HG02973 (cell line): ENCODE results near the gene UBAC2.
"Not testable (repeated sequence)": the region's sequence is repeated elsewhere in the genome, so short reads cannot be mapped to it uniquely, and the experiment has no call there.

Source experiments
- ATAC-seq: cut with Tn5 transposase; IDR thresholded peaks from one replicate; pipeline ENCODE4 v1.9.1; 2021; ENCODE audit warnings: moderate library complexity; ENCODE audit not compliant: unreplicated experiment

Gene UBAC2

DNA sequence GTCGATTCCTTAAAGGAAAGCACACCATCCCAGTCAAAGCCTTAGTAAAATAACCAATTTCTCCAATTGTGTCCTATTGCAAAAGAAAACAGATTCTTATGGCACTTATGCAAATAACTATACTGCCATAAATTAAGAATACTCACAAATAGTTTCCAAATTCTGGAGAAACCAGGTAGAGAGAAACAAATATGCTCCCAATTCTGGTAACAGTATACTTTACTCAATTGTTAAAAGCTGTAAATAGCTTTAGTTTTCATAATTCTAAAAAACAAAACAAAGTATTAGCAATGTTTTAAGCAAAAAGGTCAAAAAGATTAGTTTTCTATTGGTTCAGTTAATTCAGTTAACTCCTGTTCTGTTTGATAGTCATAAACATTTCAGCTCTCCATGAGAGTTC lies 18.2 kb upstream of the UBAC2 start:
- ATAC-seq, result no peak

DNA sequence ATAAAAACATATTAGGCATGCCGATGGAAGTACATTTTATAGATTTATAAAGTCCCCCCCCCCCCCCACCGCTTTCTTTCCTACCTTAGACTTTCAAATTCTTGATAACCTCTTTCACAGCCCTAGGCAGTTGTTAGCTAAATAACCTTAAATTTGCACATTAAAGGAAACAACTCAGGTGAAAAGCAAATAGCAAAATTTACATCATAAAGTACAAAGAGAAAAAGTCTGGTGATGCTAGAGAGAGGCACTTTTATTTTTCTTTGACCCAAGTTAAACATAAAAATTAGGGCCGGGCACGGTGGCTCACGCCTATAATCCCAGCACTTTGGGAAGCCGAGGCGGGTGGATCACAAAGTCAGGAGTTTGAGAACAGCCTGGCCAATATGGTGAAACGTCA lies 15.0 kb upstream of the UBAC2 start:
- ATAC-seq, result no peak

DNA sequence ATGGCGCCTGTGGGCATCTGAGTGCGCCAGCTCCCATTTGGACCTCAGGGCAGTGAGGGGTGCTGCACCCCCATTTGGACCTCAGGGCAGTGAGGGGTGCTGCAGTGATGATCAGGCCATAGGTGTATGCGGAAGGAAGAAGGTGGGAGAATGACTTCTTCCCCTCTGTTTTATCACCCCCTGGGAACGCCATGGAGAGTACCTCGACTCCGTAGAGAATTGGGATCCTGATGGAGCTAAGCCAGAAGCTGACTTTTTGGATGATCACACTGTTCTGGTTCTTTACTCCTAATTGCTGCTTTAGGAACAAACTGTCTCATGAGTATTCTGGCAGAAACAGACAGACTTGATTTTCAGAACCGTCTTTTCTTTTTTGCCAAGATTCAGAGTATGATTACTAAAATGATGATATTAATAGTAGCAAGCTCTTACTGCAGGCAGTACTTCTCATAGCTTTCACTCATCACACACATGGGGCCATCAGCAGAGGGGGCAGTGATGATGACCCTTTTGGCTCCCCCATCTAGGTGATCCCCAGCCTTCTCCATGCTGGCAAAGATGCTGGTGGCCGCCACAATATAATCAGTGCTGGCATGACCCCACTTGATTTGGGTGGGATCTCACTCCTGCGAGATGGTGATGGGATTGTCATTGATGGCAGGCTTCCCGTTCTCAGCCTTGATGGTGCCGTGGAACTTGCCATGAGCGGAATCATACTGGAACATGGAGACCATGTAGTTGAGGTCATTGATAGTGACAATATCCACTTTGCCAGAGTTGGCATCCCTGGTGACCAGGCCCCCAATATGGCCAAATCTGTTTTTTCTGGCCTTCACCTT lies 10.3 kb upstream of the UBAC2 start:
- no peak for ATAC-seq

DNA sequence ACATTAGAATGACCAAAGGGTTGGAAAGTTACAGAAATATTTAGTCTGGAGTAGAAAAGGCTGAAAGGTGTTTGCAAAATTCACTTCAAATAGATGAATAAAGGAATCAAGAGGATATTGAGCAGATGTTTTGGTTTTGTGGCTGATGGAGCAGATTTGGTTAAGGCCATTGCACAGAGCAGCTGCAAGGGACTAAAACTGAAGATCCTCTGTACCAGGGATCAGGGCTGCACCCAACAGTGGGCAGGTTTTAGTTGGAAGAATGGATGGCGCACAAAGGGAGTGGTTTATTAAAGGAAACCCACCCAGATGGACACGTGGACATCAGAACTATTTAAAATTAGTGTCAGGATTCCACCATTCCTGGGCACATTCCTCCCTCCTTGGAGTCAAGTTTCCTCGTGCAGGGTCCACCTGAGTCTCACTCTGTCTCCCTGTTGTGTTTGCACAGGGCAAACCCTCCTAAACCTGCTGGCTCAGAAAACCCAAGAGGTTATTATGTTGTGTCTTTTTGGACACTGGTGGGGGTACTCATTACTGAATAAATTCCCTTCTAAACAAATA lies 9.2 kb upstream of the UBAC2 start:
- ATAC-seq, result no peak

DNA sequence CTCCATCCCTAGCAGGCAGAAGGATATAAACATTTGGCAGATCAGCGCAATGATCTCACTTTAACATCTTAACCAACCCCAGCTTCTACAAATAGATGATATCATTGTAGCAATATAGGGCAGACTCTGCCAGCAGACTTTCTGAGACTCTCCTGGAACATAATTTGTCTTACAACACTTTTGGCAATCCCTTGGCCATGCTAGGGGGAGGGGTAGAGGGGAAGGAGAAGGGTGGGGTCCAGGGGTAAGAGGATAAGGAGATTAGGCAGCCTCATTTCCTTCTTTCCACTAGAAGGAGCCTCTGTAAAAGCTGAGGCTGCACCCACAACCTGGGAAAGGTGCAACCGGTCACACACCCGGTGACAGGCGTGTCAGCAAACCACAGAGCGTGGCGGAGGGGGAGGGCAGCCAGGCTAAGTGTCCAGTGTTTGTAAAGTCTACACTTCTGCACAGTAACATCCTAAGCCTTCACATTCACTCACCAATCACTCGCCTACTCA lies 8.7 kb upstream of the UBAC2 start:
- ATAC-seq, result no peak

- ATAC-seq, result no peak
These were observed 8.2 kb upstream of the UBAC2 start for GRCh38 chr13:99192480-99192879.

DNA sequence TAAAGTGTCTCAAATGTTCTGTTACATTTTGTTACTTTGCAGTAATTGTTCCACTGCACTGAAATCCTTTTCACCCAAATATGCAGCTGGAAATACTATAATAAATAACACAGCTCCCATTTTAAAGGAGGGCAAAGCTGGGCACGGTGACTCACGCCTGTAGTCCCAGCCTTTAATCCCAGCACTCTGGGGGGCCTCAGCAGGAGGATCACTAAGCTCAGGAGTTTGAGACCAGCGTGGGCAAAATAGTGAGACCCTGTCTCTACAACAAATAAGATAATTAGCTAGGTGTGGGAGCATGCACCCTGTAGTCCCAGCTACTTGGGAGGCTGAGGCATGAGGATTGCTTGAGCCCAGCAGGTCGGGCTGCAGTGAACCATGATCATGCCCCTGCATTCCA lies 7.5 kb upstream of the UBAC2 start:
- ATAC-seq, result no peak

GRCh38 chr13:99196466-99197116 lies 4.1 kb upstream of the UBAC2 start:
- ATAC-seq, result no peak

DNA sequence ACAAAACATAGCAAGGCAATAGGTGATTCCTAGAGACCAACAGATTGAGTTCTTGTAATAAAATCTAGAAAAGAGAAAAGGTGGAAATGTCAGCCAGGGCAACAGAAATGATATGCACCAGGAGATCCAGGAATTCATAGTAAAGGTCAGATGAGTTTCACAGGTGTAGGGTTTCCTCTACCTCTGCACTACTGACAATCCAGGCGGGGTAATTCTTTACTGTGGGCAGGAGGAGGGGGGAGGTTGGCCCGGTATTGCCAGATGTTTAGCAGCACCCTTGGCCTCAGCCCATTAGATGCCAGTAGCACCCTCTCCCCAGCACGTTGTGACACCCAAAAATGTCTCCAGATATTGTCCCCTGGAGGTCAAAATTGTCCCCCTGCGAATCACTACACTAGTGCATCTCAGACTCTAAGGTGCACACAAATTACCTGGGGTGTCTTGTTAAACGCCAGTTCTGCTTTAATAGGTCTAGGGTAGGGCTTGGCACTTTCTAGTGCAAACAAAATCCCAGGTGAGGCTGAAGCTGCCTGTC lies 3.5 kb upstream of the UBAC2 start:
- ATAC-seq, result no peak

DNA sequence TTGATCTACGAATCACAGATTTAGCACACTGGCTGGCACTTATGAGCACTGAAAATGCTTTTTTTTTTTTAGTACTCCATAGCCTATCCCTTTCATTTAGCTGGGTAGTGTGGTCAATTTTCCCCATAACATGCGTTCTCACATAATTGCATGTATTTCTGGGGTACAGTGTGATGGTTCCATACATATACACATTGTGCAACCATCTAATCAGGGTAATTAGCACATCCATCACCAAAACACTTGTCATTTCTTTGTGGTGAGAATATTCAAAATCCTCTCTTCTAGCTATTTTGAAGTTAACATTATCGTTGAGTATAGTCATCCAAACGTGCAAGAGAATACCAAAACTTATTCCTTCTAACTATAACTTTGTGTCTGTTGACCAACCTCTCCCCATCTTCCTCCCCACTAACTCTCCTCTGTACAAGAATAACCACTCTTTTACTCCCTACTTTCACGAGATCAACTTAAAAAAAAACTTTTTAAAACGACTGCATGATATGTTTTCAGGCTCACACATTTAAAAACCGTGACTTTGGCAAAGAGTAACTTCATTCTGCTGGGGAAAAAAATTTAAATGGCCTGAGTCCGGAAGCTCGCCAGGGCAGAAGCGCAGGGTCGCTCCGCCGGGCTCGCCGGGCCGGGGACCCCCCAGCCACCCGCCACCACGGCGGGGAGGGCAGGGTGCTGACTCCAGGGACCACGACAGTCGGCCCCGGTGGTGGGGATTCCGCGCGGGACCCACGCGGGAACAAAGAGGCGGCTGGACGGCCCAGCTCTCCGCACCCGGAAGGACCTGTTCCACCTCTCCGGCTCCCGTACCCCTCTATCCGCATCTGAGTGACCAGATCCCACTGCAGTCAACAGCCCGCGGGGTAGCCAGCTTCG lies 868 bp upstream of the UBAC2 start:
- peak; percentile 2 for ATAC-seq

DNA sequence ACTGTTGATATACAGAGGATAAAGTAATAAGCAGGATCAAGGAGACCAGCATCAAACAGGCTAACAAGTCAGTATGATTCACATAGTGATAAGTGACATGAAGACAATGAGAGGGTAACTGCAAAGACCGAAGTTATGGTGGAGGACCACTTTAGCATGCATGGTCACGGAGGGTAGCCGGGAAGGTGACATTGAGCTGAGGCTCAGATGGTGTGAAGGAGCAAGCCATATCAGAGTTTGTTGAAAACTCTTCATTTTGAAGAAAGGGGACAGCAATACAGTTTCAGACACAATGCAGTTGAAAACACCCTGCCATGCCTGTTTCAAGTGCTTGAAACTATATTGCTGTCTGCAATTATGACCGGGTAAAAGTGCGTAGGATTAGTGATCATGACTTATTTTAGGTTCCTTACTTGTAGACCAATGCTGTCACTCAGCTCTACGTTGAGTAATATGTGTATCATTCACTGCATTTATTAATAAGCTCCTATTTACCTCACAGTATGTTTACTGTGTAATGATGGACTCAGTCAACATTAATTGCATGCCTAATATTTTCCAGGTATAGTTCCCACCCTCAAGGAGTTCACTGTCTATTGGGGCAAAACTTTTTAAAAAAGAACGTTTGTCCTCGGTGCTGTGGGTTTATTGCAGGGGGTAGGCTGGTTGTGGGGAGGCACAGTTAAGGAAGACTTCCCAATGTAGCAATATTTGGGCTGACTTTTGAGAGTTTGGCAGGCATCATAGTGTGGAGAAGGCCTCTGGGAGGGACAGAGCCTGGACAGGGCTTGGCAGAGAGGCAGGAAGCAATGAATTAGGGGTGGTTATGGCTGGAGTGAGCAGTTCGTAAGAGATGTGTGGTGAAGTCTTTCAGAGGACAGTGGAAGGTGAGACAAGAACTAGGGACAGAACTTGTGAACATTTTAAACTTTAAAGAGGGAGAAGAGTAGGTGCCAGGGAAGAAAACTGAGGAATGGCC lies 3.2 kb downstream of the UBAC2 start:
- ATAC-seq, result peak; percentile 21

DNA sequence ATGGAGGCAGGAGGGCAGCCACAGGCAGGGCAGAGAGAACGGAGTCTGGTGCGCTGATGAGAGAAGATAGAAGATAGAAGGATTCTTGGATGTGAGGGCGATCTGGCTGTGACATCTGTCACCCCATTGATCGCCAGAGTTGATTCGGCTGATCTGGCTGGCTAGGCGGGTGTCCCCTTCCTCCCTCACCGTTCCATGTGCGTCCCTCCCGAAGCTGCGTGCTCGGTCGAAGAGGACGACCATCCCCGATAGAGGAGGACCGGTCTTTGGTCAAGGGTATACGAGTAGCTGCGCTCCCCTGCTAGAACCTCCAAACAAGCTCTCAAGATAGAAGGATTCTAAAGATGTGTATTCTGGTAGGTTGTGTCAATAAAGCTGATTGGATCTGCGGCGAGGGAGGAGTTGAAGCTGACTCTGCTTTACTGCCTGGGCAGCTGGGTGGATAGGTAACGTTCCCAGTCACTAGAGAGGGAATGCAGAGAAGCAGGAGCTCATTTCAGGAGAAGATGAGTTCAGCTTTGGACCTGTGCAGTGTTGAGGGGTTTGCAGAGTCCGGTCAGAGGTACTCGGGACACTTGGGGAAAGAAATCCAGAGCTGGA lies 5.1 kb downstream of the UBAC2 start:
- ATAC-seq, result no peak

DNA sequence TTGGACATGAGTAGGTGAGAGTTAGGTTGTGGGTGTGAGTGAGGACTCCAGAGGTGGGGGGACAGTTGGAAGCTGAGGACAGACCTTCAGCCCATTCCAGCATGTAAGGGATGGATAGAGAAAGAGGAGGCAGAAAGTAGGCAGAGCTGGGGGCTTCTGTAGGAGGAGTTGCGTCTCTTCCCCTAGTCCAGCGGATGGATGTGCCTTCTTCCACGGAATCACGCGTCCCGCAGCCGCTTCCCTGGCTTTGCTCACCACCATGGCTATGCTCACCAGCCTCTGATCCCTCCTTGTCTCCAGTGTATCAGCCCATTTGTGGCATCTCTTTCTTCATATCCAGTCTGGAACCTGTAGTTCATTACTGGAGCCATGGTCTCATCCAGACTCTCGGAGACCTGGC lies 5.6 kb downstream of the UBAC2 start:
- no peak for ATAC-seq

GRCh38 chr13:99206873-99207272 lies 6.2 kb downstream of the UBAC2 start:
- ATAC-seq, result no peak

DNA sequence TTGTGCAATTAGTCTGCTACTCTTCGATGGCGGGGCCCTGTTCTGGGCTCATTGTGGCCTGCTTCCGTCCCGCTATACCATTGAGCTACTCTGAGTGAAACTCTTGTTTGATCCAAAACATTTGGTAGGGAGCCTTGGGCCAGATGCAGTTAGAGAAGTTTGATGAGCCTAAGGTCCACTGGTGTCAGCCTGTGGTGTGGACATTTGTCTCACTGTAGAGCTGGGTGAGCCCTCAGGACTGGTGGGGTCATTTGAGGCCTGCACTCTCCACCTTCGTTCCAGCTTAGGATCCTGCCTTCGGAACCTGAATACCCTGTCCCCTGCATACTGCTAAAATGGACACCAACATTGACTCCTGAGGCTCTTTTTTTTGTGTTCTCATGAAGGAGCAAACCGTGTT lies 6.9 kb downstream of the UBAC2 start:
- no peak for ATAC-seq

GRCh38 chr13:99208185-99208584 lies 7.5 kb downstream of the UBAC2 start:
- no peak for ATAC-seq

- ATAC-seq, result no peak
These were observed 8.3 kb downstream of the UBAC2 start for GRCh38 chr13:99208845-99209527.

- ATAC-seq, result not testable (repeated sequence)
These were observed 10.0 kb downstream of the UBAC2 start for GRCh38 chr13:99210627-99211026.
